ENCODE data around the gene LY86. TPM values are rescaled to one million over a fixed set of nuclear protein-coding genes. Genes with fewer than 3 reads are reported as not detected.

LY86 gene
- total and polyA plus RNA-seq, 2 donors (not counting 1 experiment from before 2014, with no cell fraction given) = not detected

GRCh38 chr6:6609450-6609849 lies 20.9 kb downstream of the LY86 start:
- Histone ChIP-seq H3K27ac (ENCODE audit: insufficient read depth, low read length) (no peak overlapping the region), H4K20me1 (ENCODE audit: control insufficient read depth, extremely low read depth, insufficient read depth, low read length) (no peaks in the 10 kb centered on the region), H3K4me2 (ENCODE audit: extremely low read depth, insufficient read depth, low read length) (no peak overlapping the region), H3K9ac (ENCODE audit: insufficient read depth, low read length) (no peak overlapping the region), H3K27me3 (ENCODE audit: control insufficient read depth, insufficient read depth, low read length) (no peaks in the 10 kb centered on the region), H3K4me3 (replicated peaks in 1 of 4; ENCODE audit: control extremely low read depth in 1 of 4, insufficient read depth in 1 of 4, low read depth in 3 of 4, low read length in 4 of 4) (no peak overlapping the region), H2AFZ (ENCODE audit: low read length) (no peak overlapping the region), H3K4me1 (ENCODE audit: control insufficient read depth, extremely low read depth, insufficient read depth, low read length) (no peaks in the 10 kb centered on the region), H3K36me3 (ENCODE audit: control insufficient read depth, insufficient read depth, low read length) (no peaks in the 10 kb centered on the region), H3K9me3 (ENCODE audit: control insufficient read depth, insufficient read depth, low read depth, low read length) (no peaks in the 10 kb centered on the region), H3K79me2 (ENCODE audit: control insufficient read depth, insufficient read depth, low read length) (no peaks in the 10 kb centered on the region)
- no peak for TF ChIP-seq CTCF (conservative IDR thresholded peaks at IDR 0.05 in 1 of 2, IDR thresholded peaks at IDR 0.05 in 1 of 2; ENCODE audit: low read depth in 1 of 2, low read length in 2 of 2)
- no peak for TF ChIP-seq EZH2 (IDR thresholded peaks at IDR 0.05; ENCODE audit: low read length, missing control alignments)
- DNase-seq (ENCODE audit: low read depth in 2 of 2) = no peak

- Histone ChIP-seq H3K27ac (ENCODE audit: insufficient read depth, low read length) (no peak overlapping the region), H3K4me1 (ENCODE audit: control insufficient read depth, extremely low read depth, insufficient read depth, low read length) (no peaks in the 10 kb centered on the region), H3K36me3 (ENCODE audit: control insufficient read depth, insufficient read depth, low read length) (no peaks in the 10 kb centered on the region), H3K27me3 (ENCODE audit: control insufficient read depth, insufficient read depth, low read length) (no peaks in the 10 kb centered on the region), H3K4me3 (replicated peaks in 1 of 4; ENCODE audit: control extremely low read depth in 1 of 4, insufficient read depth in 1 of 4, low read depth in 3 of 4, low read length in 4 of 4) (no peak overlapping the region), H3K4me2 (ENCODE audit: extremely low read depth, insufficient read depth, low read length) (no peak overlapping the region), H3K9me3 (ENCODE audit: control insufficient read depth, insufficient read depth, low read depth, low read length) (no peaks in the 10 kb centered on the region), H3K79me2 (ENCODE audit: control insufficient read depth, insufficient read depth, low read length) (no peaks in the 10 kb centered on the region), H3K9ac (ENCODE audit: insufficient read depth, low read length) (no peak overlapping the region), H2AFZ (ENCODE audit: low read length) (no peak overlapping the region), H4K20me1 (ENCODE audit: control insufficient read depth, extremely low read depth, insufficient read depth, low read length) (no peaks in the 10 kb centered on the region)
- no peak for TF ChIP-seq EZH2 (IDR thresholded peaks at IDR 0.05; ENCODE audit: low read length, missing control alignments)
- DNase-seq (ENCODE audit: low read depth in 2 of 2) = no peak
These were observed 21.6 kb downstream of the LY86 start for GRCh38 chr6:6610031-6610591.

- Histone ChIP-seq H4K20me1 (ENCODE audit: control insufficient read depth, extremely low read depth, insufficient read depth, low read length) (no peaks in the 10 kb centered on the region), H3K4me1 (ENCODE audit: control insufficient read depth, extremely low read depth, insufficient read depth, low read length) (no peaks in the 10 kb centered on the region), H3K79me2 (ENCODE audit: control insufficient read depth, insufficient read depth, low read length) (no peaks in the 10 kb centered on the region), H3K36me3 (ENCODE audit: control insufficient read depth, insufficient read depth, low read length) (no peaks in the 10 kb centered on the region), H2AFZ (ENCODE audit: low read length) (no peak overlapping the region), H3K9ac (ENCODE audit: insufficient read depth, low read length) (no peak overlapping the region), H3K9me3 (ENCODE audit: control insufficient read depth, insufficient read depth, low read depth, low read length) (no peaks in the 10 kb centered on the region), H3K27me3 (ENCODE audit: control insufficient read depth, insufficient read depth, low read length) (no peaks in the 10 kb centered on the region), H3K27ac (ENCODE audit: insufficient read depth, low read length) (no peak overlapping the region), H3K4me2 (ENCODE audit: extremely low read depth, insufficient read depth, low read length) (no peak overlapping the region), H3K4me3 (replicated peaks in 1 of 4; ENCODE audit: control extremely low read depth in 1 of 4, insufficient read depth in 1 of 4, low read depth in 3 of 4, low read length in 4 of 4) (no peak overlapping the region)
- DNase-seq (ENCODE audit: low read depth in 2 of 2) = no peak
- no peak for TF ChIP-seq CTCF (conservative IDR thresholded peaks at IDR 0.05 in 1 of 2, IDR thresholded peaks at IDR 0.05 in 1 of 2; ENCODE audit: low read depth in 1 of 2, low read length in 2 of 2)
- TF ChIP-seq EZH2 (IDR thresholded peaks at IDR 0.05; ENCODE audit: low read length, missing control alignments) = no peak
These were observed 23.0 kb downstream of the LY86 start for GRCh38 chr6:6611486-6611885.
